Keratinocyte (primary cell): ENCODE measurements around the gene FAF1. TPM values are rescaled to one million over a fixed set of nuclear protein-coding genes. Genes with fewer than 3 reads are reported as not detected.

Source experiments
- DNase-seq: peaks from one replicate; pipeline ENCODE4 v3.0.0-alpha.2; 2011; ENCODE audit warnings: low read depth, missing footprints, low spot score
- FAIRE-seq: peaks from 2 replicates; lab custom pipeline; 2011; peaks lifted over from hg19 to GRCh38; lab: Jason Lieb, UNC
- H2AFZ ChIP-seq: 2 replicates; pipeline ENCODE4 v1.6.0; 2012; ENCODE audit warnings: low read length, control low read depth, inconsistent platforms; ENCODE audit not compliant: control insufficient read depth
- H3K27ac ChIP-seq: 2 replicates; pipeline ENCODE4 v1.5.1; 2011; ENCODE audit warnings: low read length; ENCODE audit not compliant: control insufficient read depth, insufficient read depth
- H3K27me3 ChIP-seq: 3 replicates; pipeline ENCODE4 v1.6.0; 2011; ENCODE audit warnings: low read length; ENCODE audit not compliant: control insufficient read depth, insufficient read depth; ENCODE audit errors: extremely low read depth
- H3K36me3 ChIP-seq, 2 experiments: 2 replicates in 1 of 2; 3 replicates in 1 of 2; pipeline ENCODE4 v1.5.1; 2011; ENCODE audit warnings: low read length in 2 of 2, mild to moderate bottlenecking in 1 of 2; ENCODE audit not compliant: control insufficient read depth in 2 of 2, insufficient read depth in 2 of 2; ENCODE audit errors: extremely low read depth in 1 of 2
- H3K4me1 ChIP-seq: 3 replicates; pipeline ENCODE4 v1.5.1; 2011; ENCODE audit warnings: low read length; ENCODE audit not compliant: control insufficient read depth, insufficient read depth; ENCODE audit errors: extremely low read depth
- H3K4me2 ChIP-seq: 3 replicates; pipeline ENCODE4 v1.6.0; 2011; ENCODE audit warnings: low read depth, low read length; ENCODE audit not compliant: control insufficient read depth, insufficient read depth; ENCODE audit errors: extremely low read depth
- H3K4me3 ChIP-seq, 3 experiments: fragments of 200-600 bp in 1 of 3; sonication (generic) in 1 of 3; 2 replicates in 2 of 3; 3 replicates in 1 of 3; pipeline ENCODE4 v1.5.1; 2011 to 2016; ENCODE audit warnings: low read length in 3 of 3, mild to moderate bottlenecking in 3 of 3, control low read depth in 2 of 3, inconsistent platforms in 1 of 3, low read depth in 1 of 3, mixed read lengths in 1 of 3, mixed run types in 1 of 3, moderate library complexity in 1 of 3; ENCODE audit not compliant: control insufficient read depth in 2 of 3, insufficient read depth in 2 of 3; ENCODE audit errors: extremely low read depth in 1 of 3
- H3K79me2 ChIP-seq: 2 replicates; pipeline ENCODE4 v1.6.0; 2012; ENCODE audit warnings: low read length; ENCODE audit not compliant: control insufficient read depth, insufficient read depth
- H3K9ac ChIP-seq: 3 replicates; pipeline ENCODE4 v1.6.0; 2011; ENCODE audit warnings: low read length; ENCODE audit not compliant: control insufficient read depth, insufficient read depth; ENCODE audit errors: extremely low read depth
- H3K9me1 ChIP-seq: 3 replicates; pipeline ENCODE4 v1.6.0; 2011; ENCODE audit warnings: low read length; ENCODE audit not compliant: control insufficient read depth, insufficient read depth; ENCODE audit errors: extremely low read depth
- H3K9me3 ChIP-seq: 2 replicates; pipeline ENCODE4 v1.5.1; 2012; ENCODE audit warnings: low read depth, low read length; ENCODE audit not compliant: control insufficient read depth
- H4K20me1 ChIP-seq: 3 replicates; pipeline ENCODE4 v1.6.0; 2011; ENCODE audit warnings: low read length; ENCODE audit not compliant: control insufficient read depth, insufficient read depth; ENCODE audit errors: extremely low read depth
- EZH2 ChIP-seq: IDR thresholded peaks from one replicate; pipeline ENCODE4 v1.6.1; 2012; ENCODE audit warnings: inconsistent platforms, mild to moderate bottlenecking, low read length, moderate library complexity
- dilution Hi-C: fragments of 300-500 bp; cut with MboI; formaldehyde crosslinking; loops from one replicate; pipeline ENCODE4 v1.7.0; 2020; ENCODE audit warnings: low sequenced_read_pairs; ENCODE audit not compliant: extremely low pct_ligation_motif_present
- polyA plus RNA-seq, 5 experiments: library from polyadenylated mRNA; depleted of rRNA in 3 of 5; stranded (reverse) in 3 of 5; stranded (forward) in 1 of 5; unstranded in 1 of 5; fragments of >200 nt; gene quantifications; 1 replicate in 1 of 5; 2 replicates in 3 of 5; 3 replicates in 1 of 5; pipeline versions ENCODE4 v1.2.1 to v1.2.3, GENCODE V29; 2011 to 2012; ENCODE audit warnings: missing spikeins in 2 of 5, low read depth in 1 of 5, low replicate concordance in 1 of 5
- TF ChIP-seq, protein P1 (sequence below), 3 experiments: IDR thresholded peaks in 1 of 3; conservative IDR thresholded peaks in 1 of 3; optimal IDR thresholded peaks in 1 of 3; 2 replicates in 2 of 3; 3 replicates in 1 of 3; pipeline versions ENCODE3 to v1.5.1; 2011; ENCODE audit warnings: low read length in 3 of 3, mild to moderate bottlenecking in 3 of 3, moderate library complexity in 2 of 3, control low read depth in 1 of 3, inconsistent platforms in 1 of 3; ENCODE audit not compliant: insufficient read depth in 2 of 3; ENCODE audit errors: extremely low read depth in 1 of 3

FAF1 gene
- polyA plus RNA-seq, 1 donor (not counting 4 experiments of a cell fraction or from before 2014, with no cell fraction given) = 33.1 TPM

DNA sequence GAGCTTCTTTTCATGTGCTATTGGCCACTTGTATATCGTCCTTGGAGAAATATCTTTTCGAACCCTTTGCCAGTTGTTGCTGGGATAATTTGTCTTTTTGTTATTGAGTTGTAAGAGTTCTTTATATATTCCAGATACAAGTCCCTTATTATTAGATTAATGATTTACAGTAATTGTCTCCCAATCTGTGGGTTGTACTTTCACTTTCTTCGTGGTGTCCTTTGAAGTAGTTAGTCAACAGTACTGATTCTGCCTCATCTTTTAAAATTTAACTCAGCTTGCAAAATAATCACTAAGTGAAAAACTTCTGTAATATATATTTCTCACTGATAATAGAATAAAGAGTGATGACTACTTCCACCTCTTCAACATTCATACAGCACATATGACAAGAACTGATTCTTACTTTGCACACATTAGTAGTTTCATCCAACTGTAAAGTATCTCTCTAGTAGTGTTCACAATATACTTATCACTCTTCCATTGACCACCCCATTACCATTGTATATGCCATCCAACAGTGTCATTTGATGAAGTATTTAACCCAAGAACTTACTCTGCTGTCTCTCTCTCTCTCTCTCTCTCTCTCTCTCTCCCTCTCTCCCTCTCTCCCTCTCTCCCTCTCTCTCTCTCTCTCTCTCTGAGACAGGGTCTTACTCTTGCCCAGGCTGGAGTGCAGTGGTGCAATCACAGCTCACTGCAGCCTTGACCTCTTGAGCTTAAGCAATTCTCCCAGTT is 432.6 kb downstream of the FAF1 start:
- H3K79me2 ChIP-seq = no peaks in the 10 kb centered on the region
- H3K4me3 ChIP-seq = no peak overlapping the region
- no peaks in the 10 kb centered on the region for H4K20me1 ChIP-seq
- dilution Hi-C loops = no loop called here
- no peak for TF ChIP-seq EZH2
- TF ChIP-seq, protein P1, sequence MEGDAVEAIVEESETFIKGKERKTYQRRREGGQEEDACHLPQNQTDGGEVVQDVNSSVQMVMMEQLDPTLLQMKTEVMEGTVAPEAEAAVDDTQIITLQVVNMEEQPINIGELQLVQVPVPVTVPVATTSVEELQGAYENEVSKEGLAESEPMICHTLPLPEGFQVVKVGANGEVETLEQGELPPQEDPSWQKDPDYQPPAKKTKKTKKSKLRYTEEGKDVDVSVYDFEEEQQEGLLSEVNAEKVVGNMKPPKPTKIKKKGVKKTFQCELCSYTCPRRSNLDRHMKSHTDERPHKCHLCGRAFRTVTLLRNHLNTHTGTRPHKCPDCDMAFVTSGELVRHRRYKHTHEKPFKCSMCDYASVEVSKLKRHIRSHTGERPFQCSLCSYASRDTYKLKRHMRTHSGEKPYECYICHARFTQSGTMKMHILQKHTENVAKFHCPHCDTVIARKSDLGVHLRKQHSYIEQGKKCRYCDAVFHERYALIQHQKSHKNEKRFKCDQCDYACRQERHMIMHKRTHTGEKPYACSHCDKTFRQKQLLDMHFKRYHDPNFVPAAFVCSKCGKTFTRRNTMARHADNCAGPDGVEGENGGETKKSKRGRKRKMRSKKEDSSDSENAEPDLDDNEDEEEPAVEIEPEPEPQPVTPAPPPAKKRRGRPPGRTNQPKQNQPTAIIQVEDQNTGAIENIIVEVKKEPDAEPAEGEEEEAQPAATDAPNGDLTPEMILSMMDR (optimal IDR thresholded peaks at IDR 0.05 in 1 of 3, IDR thresholded peaks at IDR 0.05 in 1 of 3, conservative IDR thresholded peaks at IDR 0.05 in 1 of 3; ENCODE audit: extremely low read depth in 1 of 3, insufficient read depth in 2 of 3, low read length in 3 of 3) = no peak
- H3K36me3 ChIP-seq = no peaks in the 10 kb centered on the region
- H2AFZ ChIP-seq = no peak overlapping the region
- no peak for FAIRE-seq
- H3K9me1 ChIP-seq = no peaks in the 10 kb centered on the region
- no peak overlapping the region for H3K27ac ChIP-seq
- H3K4me2 ChIP-seq = no peak overlapping the region
- no peak overlapping the region for H3K9ac ChIP-seq
- no peaks in the 10 kb centered on the region for H3K27me3 ChIP-seq
- H3K9me3 ChIP-seq = no peaks in the 10 kb centered on the region
- DNase-seq = no peak
- H3K4me1 ChIP-seq = no peaks in the 10 kb centered on the region

DNA sequence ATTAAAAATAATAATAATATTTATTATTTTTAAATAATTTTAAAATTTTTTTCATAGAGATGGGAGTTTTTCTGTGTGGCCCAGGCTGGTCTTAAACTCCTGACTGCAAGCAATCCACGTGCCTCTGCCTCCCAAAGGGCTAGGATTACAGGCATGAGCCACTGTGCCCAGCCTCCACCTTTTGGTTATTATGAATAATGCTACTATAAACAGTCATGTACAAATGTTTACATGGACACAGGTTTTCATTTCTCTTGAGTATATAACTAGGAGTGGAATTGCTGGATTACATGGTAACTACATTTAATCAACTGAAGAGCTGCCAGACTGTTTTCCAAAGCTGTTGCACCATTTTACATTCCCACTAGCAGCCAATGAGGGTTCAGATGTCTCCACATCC is 433.6 kb downstream of the FAF1 start:
- no peaks in the 10 kb centered on the region for H3K79me2 ChIP-seq
- no peak overlapping the region for H2AFZ ChIP-seq
- H4K20me1 ChIP-seq = no peaks in the 10 kb centered on the region
- no peak overlapping the region for H3K4me3 ChIP-seq
- no peak overlapping the region for H3K4me2 ChIP-seq
- peaks cover 4% of the 10 kb centered on the region for H3K4me1 ChIP-seq
- H3K9me1 ChIP-seq = no peaks in the 10 kb centered on the region
- no peak for TF ChIP-seq EZH2
- TF ChIP-seq, protein P1 (optimal IDR thresholded peaks at IDR 0.05 in 1 of 3, IDR thresholded peaks at IDR 0.05 in 1 of 3, conservative IDR thresholded peaks at IDR 0.05 in 1 of 3; ENCODE audit: extremely low read depth in 1 of 3, insufficient read depth in 2 of 3, low read length in 3 of 3) = no peak
- H3K36me3 ChIP-seq = no peaks in the 10 kb centered on the region
- H3K9ac ChIP-seq = no peak overlapping the region
- dilution Hi-C loops = no loop called here
- no peak overlapping the region for H3K27ac ChIP-seq
- no peaks in the 10 kb centered on the region for H3K27me3 ChIP-seq
- FAIRE-seq (no peak), DNase-seq (no peak)
- no peaks in the 10 kb centered on the region for H3K9me3 ChIP-seq
